Skeletal muscle cell (primary cell): ENCODE data around the gene DDX39B.
"Not testable (repeated sequence)": the region's sequence is repeated elsewhere in the genome, so short reads cannot be mapped to it uniquely, and the experiment has no call there.

Experiments
- DNase-seq: peaks from one replicate; pipeline ENCODE4 v3.0.0-alpha.2; 2010; ENCODE audit warnings: low read depth
- H3K4me3 ChIP-seq: 2 replicates; pipeline ENCODE4 v1.5.1; 2011; ENCODE audit warnings: low read depth, mild to moderate bottlenecking, control low read depth, low read length, moderate library complexity

DDX39B gene

DNA sequence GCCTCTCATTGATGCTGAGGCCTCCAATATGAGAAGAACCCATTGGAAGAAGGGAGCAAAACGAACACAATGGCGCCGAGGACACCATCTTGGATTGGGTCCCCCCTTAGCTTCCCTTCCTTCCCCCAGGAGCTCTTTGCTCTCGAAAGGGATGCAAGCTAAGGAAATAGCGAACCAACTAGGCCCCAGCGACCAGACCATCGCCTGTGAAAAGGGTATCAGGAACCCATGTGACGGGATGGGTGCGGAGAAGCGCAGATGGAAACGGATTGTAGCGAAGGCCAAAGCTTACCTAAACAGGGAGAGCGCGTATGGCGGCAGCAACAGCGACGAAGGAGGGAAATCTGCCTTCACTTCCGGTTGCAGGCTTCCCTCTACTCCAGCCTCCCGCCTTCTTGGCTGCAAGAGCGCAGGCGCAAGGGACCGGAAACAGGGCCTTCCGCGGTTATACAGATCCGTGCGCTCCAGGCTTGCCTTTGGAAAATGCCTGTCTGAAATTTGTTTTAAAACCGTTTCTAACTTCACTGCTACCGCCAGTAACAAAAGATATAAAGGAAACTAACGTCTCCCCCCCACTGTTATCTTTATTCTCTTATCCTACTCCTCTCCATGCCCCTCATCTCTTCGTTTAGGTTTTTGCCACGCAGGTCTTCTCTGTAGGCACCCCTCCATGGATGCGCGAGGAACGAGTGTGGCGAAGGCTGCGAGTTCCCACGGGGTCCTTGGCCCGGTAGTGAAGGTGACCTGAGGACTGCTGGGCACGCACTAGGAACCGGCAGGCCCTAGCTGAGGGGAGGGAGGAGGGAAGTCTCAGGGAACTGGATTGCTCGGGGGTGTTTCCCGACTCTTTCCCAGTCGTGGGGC, at the start of gene DDX39B:
Gene DDX39B (minus strand): TSS at position 346 of the 864 bp plus-strand sequence. CDS start 1,471 bp downstream, outside the sequence.
- peak; percentile 91 for DNase-seq
- H3K4me3 ChIP-seq, result peak within 1 kb of the TSS; percentile 66

- H3K4me3 ChIP-seq, DNase-seq: not testable (repeated sequence)
Measured at GRCh38 chr6:31590691-31591090, 48.9 kb upstream of the DDX39B start.

GRCh38 chr6:31588871-31589650, 47.3 kb upstream of the DDX39B start:
- DNase-seq, result no peak
- no peak overlapping the region for H3K4me3 ChIP-seq

GRCh38 chr6:31587791-31588777, 46.3 kb upstream of the DDX39B start:
- DNase-seq, result no peak
- no peak overlapping the region for H3K4me3 ChIP-seq

DNA sequence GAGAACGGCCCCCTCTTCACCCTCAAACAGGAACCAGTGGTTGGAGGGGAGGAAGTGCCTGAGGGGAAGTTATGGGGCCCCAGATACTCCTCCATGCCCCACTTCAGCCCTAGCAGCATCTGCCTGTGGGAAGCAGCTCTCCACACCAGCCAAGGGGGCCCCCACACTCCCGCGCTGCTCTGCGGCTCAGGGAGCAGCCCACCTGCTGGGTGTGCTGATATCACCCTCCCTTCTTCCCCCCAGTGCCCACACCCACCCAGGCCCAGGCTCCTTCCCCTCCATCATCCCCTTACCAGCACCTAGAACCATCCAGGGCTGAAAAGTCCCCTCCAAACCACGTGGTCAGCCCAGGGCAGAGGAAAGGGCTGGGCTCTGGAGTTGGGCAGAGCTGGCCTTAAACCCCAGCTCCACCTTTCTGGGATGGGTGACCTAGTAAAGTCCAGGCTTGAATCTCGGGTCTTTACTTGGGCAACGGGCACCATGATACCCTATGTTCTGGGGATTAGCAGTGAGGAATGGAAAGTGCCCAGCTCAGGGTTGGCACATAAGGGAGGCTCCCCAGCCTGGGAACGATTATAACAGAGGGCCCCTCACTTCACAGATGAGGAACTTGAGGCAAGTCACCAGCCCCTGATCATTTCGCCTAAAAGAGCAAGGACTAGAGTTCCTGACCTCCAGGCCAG, 44.9 kb upstream of the DDX39B start:
- no peak for DNase-seq
- no peak overlapping the region for H3K4me3 ChIP-seq

DNA sequence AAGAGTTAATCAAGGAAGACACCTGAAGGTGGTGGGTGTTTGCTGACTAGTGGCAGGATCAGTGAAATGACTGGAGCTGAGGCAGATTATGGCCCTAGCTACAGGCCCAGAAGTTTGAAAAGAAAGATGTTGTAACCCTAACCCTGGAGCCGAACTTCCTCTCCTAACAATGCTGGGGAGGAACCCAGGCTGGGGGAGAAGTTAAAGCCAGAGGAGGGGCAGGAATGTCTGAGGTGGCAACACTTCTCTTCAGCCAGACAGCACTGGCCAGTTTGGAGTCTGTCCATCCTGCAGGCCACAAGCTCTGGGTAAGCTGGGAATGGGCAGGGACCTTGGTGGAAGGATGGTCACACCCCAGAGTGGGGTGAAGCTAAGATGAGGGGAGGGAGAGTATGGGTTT, 44.2 kb upstream of the DDX39B start, which contains the start of gene LST1:
Gene LST1 (plus strand): TSS at position 270 of the 400 bp plus-strand sequence. CDS start 1,023 bp downstream, outside the sequence.
- DNase-seq, result no peak
- no peak within 1 kb of the TSS for H3K4me3 ChIP-seq

DNA sequence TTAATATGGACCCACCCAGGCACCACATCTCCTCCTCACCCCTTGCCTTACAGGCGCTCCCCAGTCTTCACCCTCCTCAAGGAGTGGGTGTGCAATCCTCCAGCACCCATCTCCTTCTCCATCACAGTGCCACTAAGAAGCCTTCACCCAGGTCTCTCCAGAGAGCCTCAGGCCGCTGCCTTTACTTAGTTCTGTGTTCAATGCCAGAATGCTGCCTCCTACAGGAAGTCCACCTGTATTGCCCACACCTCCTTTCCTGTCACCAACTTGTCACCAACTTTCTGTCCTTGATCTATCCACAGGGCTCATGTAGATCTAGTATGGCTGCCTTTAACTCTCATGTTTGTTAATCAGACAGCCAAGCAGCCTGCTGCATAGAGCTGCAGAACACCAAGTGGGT, 43.7 kb upstream of the DDX39B start:
- no peak overlapping the region for H3K4me3 ChIP-seq
- DNase-seq, result no peak

- H3K4me3 ChIP-seq, result peak within 1 kb of the TSS; percentile 85
- DNase-seq, result no peak
Measured at GRCh38 chr6:31582230-31582643, 40.4 kb upstream of the DDX39B start, which contains the start of gene LTB. TSS of gene LTB (minus strand) at chr6:31582424. CDS start at chr6:31582417, 7 bp downstream.

DNA sequence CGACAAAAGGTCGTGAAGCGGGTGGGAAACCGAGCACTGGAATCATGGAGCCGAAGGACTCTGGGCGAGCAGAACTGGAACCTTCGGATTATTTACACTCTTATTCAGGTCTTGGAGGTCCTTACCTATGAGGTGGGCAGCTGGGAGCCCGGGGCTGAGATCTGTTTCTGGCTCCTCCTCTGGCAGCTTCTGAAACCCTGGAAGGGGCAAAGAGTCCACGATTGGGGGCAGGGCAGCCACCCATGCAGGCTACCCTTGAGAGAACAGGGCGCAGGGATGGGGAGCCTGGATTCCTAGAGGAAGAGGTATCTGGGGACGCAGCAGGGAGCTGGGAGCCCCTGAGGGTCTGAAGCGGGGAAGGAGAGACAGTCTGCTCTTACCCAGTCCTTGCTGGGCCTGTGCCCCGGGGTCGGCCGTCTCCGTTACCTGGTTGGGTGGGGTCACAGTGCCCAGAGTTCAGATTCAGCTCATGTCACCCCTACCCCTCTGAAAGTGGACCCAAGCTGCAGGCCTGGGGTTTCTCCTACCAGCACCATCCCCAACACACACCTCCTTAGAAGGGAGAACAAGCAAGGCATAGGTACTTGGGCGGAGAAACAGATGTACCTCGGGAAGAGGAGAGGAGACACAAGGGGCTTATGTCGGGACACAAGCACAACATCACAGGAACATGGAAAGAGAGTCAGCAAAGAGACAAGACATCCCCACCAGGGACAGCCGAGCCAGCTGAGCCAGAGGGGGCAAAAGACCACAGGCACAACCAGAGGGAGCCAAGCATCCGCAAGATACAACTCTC, 39.8 kb upstream of the DDX39B start:
- DNase-seq, result no peak
- peak overlapping the region; percentile 85 for H3K4me3 ChIP-seq

DNA sequence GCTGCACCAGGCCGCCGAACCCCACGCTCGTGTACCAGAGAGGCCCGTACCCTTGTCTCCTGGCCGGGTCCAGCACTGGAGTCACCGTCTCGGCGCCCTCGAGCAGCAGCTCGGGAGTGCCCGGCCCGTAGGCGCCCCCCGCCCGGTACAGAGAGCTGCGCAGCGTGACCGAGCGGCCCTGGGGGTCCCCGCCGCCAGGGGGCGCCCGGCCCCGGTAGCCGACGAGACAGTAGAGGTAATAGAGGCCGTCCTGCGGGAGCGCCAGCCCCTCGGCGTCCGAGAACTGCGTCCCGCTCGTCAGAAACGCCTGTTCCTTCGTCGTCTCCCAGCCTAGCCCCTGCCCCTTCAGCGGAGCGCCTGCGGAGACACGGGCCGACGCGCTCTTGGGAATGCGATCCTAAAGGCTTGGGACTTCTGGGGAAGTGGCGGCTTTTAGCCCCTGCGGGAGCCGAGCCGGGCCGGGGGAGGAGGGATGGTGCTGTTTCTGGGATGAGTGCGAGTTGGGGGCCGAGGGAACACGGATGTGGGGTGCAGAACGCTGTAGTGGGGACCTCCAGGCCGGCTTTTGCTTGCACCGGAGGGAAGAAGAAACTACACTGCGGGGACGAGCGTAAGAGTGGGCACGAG, 39.1 kb upstream of the DDX39B start:
- peak overlapping the region; percentile 85 for H3K4me3 ChIP-seq
- no peak for DNase-seq

DNA sequence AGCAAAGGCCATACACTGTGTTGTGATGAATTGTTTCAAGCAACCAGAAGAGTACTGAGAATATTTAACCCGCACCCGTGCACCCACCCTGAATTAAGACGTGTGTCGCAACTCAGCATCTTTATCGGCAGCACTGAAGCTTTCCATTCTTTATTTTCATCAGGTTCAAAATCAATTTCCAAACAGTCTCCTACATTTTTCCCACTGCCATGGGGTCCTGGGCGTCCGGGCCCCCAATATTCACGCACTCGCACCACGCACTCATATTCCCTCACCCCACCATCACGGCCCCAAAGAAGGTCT, 38.6 kb upstream of the DDX39B start:
- DNase-seq, result no peak
- H3K4me3 ChIP-seq, result peak overlapping the region; percentile 85

- DNase-seq, result no peak
- no peak overlapping the region for H3K4me3 ChIP-seq
Measured at GRCh38 chr6:31579546-31580437, 38.0 kb upstream of the DDX39B start.

GRCh38 chr6:31579119-31579505, 37.3 kb upstream of the DDX39B start:
- no peak overlapping the region for H3K4me3 ChIP-seq
- no peak for DNase-seq

GRCh38 chr6:31578184-31579118, 36.6 kb upstream of the DDX39B start:
- DNase-seq, result no peak

DNA sequence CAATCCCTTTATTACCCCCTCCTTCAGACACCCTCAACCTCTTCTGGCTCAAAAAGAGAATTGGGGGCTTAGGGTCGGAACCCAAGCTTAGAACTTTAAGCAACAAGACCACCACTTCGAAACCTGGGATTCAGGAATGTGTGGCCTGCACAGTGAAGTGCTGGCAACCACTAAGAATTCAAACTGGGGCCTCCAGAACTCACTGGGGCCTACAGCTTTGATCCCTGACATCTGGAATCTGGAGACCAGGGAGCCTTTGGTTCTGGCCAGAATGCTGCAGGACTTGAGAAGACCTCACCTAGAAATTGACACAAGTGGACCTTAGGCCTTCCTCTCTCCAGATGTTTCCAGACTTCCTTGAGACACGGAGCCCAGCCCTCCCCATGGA, 35.8 kb upstream of the DDX39B start:
- H3K4me3 ChIP-seq, result no peak overlapping the region

More at GRCh38 chr6:31578184-31579118, 36.6 kb upstream of the DDX39B start:
- H3K4me3 ChIP-seq, result no peak overlapping the region

More for the DNA sequence above, 35.8 kb upstream of the DDX39B start:
- no peak for DNase-seq
